NCI-H748 (cell line): ENCODE results near the gene MRTO4.
A peak's percentile ranks its signal among the peaks of the same experiment; 100 is the strongest.
"Not testable (repeated sequence)": the region's sequence is repeated elsewhere in the genome, so short reads cannot be mapped to it uniquely, and the experiment has no call there.

Source experiments
- DNase-seq: peaks from one replicate; lab custom pipeline; 2025; ENCODE audit not compliant: unreplicated experiment; lab: John Stamatoyannopoulos, UW

MRTO4 gene

GRCh38 chr1:19222979-19223824, 28.4 kb upstream of the MRTO4 start:
- DNase-seq, result no peak

- no peak for DNase-seq
Observed at GRCh38 chr1:19229229-19229628, 22.4 kb upstream of the MRTO4 start.

GRCh38 chr1:19229828-19230325, 21.7 kb upstream of the MRTO4 start:
- DNase-seq, result no peak

GRCh38 chr1:19231736-19232523, 19.7 kb upstream of the MRTO4 start:
- DNase-seq, result not testable (repeated sequence)

GRCh38 chr1:19232524-19232846, 19.1 kb upstream of the MRTO4 start:
- no peak for DNase-seq

- no peak for DNase-seq
Observed at GRCh38 chr1:19234224-19234623, 17.4 kb upstream of the MRTO4 start.

GRCh38 chr1:19239876-19240275, 11.7 kb upstream of the MRTO4 start:
- DNase-seq, result no peak

GRCh38 chr1:19240673-19241538, 10.7 kb upstream of the MRTO4 start:
- DNase-seq, result peak; percentile 5

GRCh38 chr1:19250629-19251304, 838 bp upstream of the MRTO4 start:
- no peak for DNase-seq

- no peak for DNase-seq
Observed at GRCh38 chr1:19254416-19254815, 2.8 kb downstream of the MRTO4 start.

- DNase-seq, result no peak
Observed at GRCh38 chr1:19255288-19255687, 3.7 kb downstream of the MRTO4 start.

- DNase-seq, result not testable (repeated sequence)
Observed at GRCh38 chr1:19256301-19256700, 4.7 kb downstream of the MRTO4 start.

GRCh38 chr1:19257178-19257914, 5.7 kb downstream of the MRTO4 start:
- DNase-seq, result no peak

GRCh38 chr1:19258353-19258752, 6.7 kb downstream of the MRTO4 start:
- DNase-seq, result no peak

GRCh38 chr1:19260211-19261138, 8.9 kb downstream of the MRTO4 start:
- DNase-seq, result no peak

GRCh38 chr1:19262047-19262446, 10.4 kb downstream of the MRTO4 start:
- no peak for DNase-seq

GRCh38 chr1:19262744-19263143, 11.1 kb downstream of the MRTO4 start:
- no peak for DNase-seq

GRCh38 chr1:19268445-19268844, 16.8 kb downstream of the MRTO4 start:
- no peak for DNase-seq
